Measurements from ENCODE around the gene EPHA2.
A peak's percentile ranks its signal among the peaks of the same experiment; 100 is the strongest.

Gene EPHA2

DNA sequence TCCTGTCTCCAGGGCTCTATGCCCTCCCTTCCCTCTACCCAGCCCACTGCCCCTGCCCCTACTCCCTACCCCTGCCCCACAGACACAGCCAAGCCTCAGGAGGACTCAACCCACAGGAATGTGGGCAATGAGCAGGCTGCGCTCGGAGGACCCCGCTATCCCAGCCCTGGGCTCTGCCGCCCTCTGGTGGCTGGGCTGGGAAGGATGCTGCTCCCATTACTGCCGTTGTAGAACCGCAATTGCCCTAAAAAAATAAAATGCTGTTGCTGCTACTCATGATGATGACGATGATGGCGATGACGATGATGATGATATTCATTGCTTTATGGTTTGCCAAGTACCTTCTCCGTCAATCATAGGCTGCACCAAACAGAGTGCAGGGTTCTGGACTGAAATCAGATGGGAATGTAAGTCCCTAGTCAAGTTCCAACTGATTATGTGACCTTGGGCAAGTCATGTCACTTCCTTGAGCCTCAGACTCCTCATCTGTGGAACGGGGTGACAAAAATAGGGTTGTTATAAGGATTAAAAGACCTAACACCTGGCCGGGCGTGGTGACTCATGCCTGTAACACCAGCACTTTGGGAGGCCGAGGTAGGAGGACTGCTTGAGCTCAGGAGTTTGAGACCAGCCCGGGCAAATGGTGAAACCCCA lies 32.0 kb upstream of the EPHA2 start:
- no peak overlapping the region for H3K4me3 ChIP-seq (ENCODE audit: low read depth, low read length)
- TF ChIP-seq CTCF (IDR thresholded peaks at IDR 0.05; ENCODE audit: low read depth, low read length, missing control alignments) = peak; percentile 97
- in situ Hi-C loops (cut with HindIII; ENCODE audit: low pct_ligation_motif_present, low sequenced_read_pairs) = no loop called here
- no peaks in the 10 kb centered on the region for H3K27me3 ChIP-seq (replicated peaks)
- H3K27ac ChIP-seq = no peak overlapping the region
- peak; percentile 77 for DNase-seq
- H3K36me3 ChIP-seq (replicated peaks) = no peaks in the 10 kb centered on the region

- no peak overlapping the region for H3K4me3 ChIP-seq (ENCODE audit: low read depth, low read length)
- no peak for TF ChIP-seq CTCF (IDR thresholded peaks at IDR 0.05; ENCODE audit: low read depth, low read length, missing control alignments)
- H3K27ac ChIP-seq = no peak overlapping the region
- no peaks in the 10 kb centered on the region for H3K36me3 ChIP-seq (replicated peaks)
- H3K27me3 ChIP-seq (replicated peaks) = no peaks in the 10 kb centered on the region
- in situ Hi-C loops (cut with HindIII; ENCODE audit: low pct_ligation_motif_present, low sequenced_read_pairs) = no loop called here
- DNase-seq = no peak
Observed at GRCh38 chr1:16186655-16187235, 30.9 kb upstream of the EPHA2 start.

DNA sequence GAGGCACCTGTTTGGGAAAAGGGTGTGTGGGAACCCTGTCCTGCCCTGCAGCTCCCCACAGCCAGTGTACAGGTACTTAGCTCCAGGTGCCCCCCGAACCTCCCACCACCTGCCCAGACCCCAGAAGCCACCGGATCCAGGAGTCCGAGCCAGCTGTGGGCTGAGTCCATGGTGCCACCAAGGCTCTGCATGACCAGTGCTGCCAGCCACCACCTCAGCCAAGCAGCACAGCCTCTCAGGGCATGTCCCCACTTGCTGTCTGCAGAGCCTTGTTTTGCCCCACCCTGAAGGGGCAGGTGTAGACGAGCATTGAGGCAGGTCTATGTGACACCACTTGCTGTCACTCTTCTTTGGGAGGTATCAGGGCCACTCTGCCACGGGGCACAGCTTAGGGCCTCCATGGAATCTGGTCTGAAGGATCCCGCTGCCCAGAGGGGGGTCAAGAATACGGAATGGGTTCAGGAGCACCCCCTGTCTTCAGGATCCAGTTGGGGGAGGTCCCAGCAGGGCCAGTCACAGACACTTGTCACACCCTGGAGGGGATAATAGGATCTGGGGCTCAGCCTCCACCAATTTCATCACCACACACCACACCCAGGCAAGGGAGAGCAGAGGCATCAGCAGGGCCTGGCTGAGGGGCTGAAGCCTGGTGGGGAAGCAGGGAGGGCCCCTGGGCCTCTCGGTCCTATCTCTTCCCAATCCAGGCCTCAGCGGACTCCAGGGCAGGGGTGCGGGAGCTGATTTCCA lies 28.9 kb upstream of the EPHA2 start:
- H3K36me3 ChIP-seq (replicated peaks) = no peaks in the 10 kb centered on the region
- H3K27me3 ChIP-seq (replicated peaks) = no peaks in the 10 kb centered on the region
- no peak overlapping the region for H3K27ac ChIP-seq
- DNase-seq = no peak
- in situ Hi-C loops (cut with HindIII; ENCODE audit: low pct_ligation_motif_present, low sequenced_read_pairs) = no loop called here
- no peak for TF ChIP-seq CTCF (IDR thresholded peaks at IDR 0.05; ENCODE audit: low read depth, low read length, missing control alignments)
- H3K4me3 ChIP-seq (ENCODE audit: low read depth, low read length) = no peak overlapping the region

- DNase-seq = no peak
- Histone ChIP-seq H3K27ac (no peak overlapping the region), H3K36me3 (replicated peaks) (no peaks in the 10 kb centered on the region), H3K27me3 (replicated peaks) (no peaks in the 10 kb centered on the region), H3K4me3 (ENCODE audit: low read depth, low read length) (no peak overlapping the region)
- TF ChIP-seq CTCF (IDR thresholded peaks at IDR 0.05; ENCODE audit: low read depth, low read length, missing control alignments) = no peak
- in situ Hi-C loops (cut with HindIII; ENCODE audit: low pct_ligation_motif_present, low sequenced_read_pairs) = no loop called here
Observed at GRCh38 chr1:16183765-16184556, 28.1 kb upstream of the EPHA2 start.

- Histone ChIP-seq H3K4me3 (ENCODE audit: low read depth, low read length) (no peak overlapping the region), H3K27me3 (replicated peaks) (no peaks in the 10 kb centered on the region), H3K36me3 (replicated peaks) (no peaks in the 10 kb centered on the region), H3K27ac (no peak overlapping the region)
- in situ Hi-C loops (cut with HindIII; ENCODE audit: low pct_ligation_motif_present, low sequenced_read_pairs) = no loop called here
- peak; percentile 61 for DNase-seq
- TF ChIP-seq CTCF (IDR thresholded peaks at IDR 0.05; ENCODE audit: low read depth, low read length, missing control alignments) = no peak
Observed at GRCh38 chr1:16183179-16183578, 27.3 kb upstream of the EPHA2 start.

Measured in brain microvascular endothelial cell (primary cell).